ENCODE data around the gene CYB561A3. TPM values are rescaled to one million over a fixed set of nuclear protein-coding genes. Genes with fewer than 3 reads are reported as not detected.

Gene CYB561A3
- total RNA-seq (2021) (42.1 and 54.7 TPM in 2 replicates), Bru-seq, nascent RNA (percentile 74 among the genes with signal in this experiment), BruChase-seq, experiment 1, labeled RNA remaining after a 2-hour chase (percentile 78 among the genes with signal in this experiment), BruChase-seq, experiment 2, labeled RNA remaining after a 6-hour chase (percentile 86 among the genes with signal in this experiment)
- long read RNA-seq, transcript CYB561A3-201 (7 exons, 3,061 nt): major isoform, 26 of 51 reads
- long read RNA-seq, partial matches to known transcripts: 2 of 51 reads
- long read RNA-seq, other reads (novel, unspliced or antisense): 19 of 51 reads

DNA sequence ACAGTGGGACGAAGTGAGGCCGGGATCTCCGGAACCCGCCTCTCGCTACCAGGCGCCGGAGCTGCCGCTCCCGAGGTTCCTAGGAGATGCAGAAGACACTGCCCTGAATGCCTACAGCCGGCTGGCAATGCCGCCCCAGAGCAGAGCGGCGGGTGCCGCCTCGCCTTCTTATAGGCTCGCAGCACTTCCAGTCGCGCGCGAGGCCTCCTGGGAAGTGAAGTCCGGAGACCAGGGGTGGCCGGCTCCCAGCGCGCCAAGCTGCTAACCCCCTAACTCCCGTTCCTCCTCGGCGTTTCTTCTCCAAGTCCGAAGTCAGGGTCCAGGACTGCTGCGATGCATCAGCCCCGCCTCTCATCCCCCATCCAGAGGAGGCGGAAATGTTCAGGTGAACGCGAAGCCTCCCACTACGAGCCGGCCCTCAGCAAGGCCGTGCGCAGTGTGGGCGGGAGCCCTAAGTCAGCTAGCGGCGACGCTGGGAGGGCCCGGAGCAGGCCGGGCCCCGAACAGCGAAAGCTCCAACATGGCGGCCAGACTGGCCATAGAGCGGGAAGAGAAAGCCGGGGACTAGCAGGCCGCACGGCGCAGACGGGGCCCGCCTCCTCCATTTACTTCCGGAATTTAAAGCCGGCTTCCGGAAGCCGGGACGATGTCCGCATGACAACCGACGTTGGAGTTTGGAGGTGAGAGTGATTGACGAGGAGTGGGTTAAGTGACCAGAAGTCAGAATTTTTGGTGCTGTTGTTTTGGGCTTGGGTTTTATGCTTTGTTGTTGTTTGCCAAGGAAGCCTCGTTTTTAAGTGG, at the start of gene CYB561A3, which contains the start of gene TMEM138:
Gene CYB561A3, minus strand, starts transcription at position 142 of the 801 bp plus-strand sequence. CDS start 5,169 bp downstream, outside the sequence.
Gene TMEM138, plus strand, starts transcription at position 634 of the 801 bp plus-strand sequence. CDS start 2,017 bp downstream, outside the sequence.
- Histone ChIP-seq H3K27me3 (replicated peaks; ENCODE audit: insufficient read depth, low read depth, low read length, poor library complexity) (no peaks in the 10 kb centered on the region), H3K9me3 (ENCODE audit: low read depth, low read length, poor library complexity, severe bottlenecking) (no peaks in the 10 kb centered on the region), H3K27ac (ENCODE audit: low read depth, low read length, poor library complexity, severe bottlenecking) (peak within 1 kb of the TSS; percentile 99), H3K4me1 (ENCODE audit: insufficient read depth, low read length, poor library complexity, severe bottlenecking) (peaks cover 15% of the 10 kb centered on the region), H3K4me3 (ENCODE audit: low read depth, low read length, poor library complexity, severe bottlenecking) (peak within 1 kb of the TSS; percentile 72), H3K36me3 (ENCODE audit: insufficient read depth, low read length, poor library complexity, severe bottlenecking) (peaks cover 32% of the 10 kb centered on the region)
- peak; percentile 98 for DNase-seq (ENCODE audit: low spot score)
- TF ChIP-seq EZH2 (IDR thresholded peaks at IDR 0.05; ENCODE audit: borderline replicate concordance, low read depth, low read length, poor library complexity, severe bottlenecking): no peak
- TF ChIP-seq, protein P1, sequence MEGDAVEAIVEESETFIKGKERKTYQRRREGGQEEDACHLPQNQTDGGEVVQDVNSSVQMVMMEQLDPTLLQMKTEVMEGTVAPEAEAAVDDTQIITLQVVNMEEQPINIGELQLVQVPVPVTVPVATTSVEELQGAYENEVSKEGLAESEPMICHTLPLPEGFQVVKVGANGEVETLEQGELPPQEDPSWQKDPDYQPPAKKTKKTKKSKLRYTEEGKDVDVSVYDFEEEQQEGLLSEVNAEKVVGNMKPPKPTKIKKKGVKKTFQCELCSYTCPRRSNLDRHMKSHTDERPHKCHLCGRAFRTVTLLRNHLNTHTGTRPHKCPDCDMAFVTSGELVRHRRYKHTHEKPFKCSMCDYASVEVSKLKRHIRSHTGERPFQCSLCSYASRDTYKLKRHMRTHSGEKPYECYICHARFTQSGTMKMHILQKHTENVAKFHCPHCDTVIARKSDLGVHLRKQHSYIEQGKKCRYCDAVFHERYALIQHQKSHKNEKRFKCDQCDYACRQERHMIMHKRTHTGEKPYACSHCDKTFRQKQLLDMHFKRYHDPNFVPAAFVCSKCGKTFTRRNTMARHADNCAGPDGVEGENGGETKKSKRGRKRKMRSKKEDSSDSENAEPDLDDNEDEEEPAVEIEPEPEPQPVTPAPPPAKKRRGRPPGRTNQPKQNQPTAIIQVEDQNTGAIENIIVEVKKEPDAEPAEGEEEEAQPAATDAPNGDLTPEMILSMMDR (conservative IDR thresholded peaks at IDR 0.05; ENCODE audit: low read depth, low read length): no peak
- CTCF ChIA-PET: interaction anchor here (0.8 to 2.0 kb wide), 3 partner anchors 16 to 30 kb away, joined by 3 to 12 read pairs (median 3); partner anchors contain the start of gene TMEM216
- no TSS peak for BruUV-seq (replicated peaks)
- intact Hi-C loops (cut with micrococcal nuclease; ENCODE audit: unreplicated experiment): loop anchor here (2.0 kb wide), 1 partner anchor 17 kb away; no protein-coding TSS in a partner anchor
- POLR2A ChIA-PET (ENCODE audit: low non-redundant PET): interaction anchor here (0.5 to 1.4 kb wide), 9 partner anchors 12 to 368 kb away, joined by 3 to 8 read pairs (median 5); partner anchors contain the start of genes DDB1, TKFC and TMEM216

DNA sequence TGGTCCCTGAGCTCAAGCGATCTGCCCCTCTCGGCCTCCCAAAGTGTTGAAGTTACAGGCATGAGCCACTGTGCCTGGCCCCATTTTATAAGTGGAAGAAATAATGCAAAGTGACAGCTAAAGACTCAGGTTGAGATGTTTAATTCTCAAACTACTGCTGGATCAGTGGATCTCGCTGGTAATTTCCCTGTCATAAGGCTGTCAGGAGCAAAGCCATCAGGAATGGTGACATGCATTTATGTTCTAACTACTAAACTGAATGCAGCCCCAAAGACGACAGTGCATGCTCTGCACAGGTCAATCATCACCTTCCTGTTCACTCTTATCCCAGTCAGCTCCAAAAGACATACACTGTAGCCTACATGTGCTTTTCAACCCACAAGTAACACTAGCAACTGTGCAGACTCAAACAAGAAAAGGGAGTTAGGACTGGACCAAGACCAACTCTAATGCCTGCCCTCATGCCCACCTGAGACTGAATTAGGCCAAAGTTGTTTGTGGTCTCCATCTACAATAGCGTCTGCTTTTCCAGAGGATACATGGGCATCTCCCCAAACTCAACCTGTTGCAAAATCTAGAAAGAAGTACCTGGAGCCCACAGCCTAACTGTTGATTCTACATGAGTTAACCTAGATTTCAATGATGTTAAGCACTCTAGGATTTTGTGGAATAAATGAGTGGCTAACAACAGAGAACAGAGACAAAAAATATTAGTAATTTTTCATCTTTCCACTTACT, 45.5 kb upstream of the CYB561A3 start:
- Histone ChIP-seq H3K27ac (ENCODE audit: low read depth, low read length, poor library complexity, severe bottlenecking) (no peak overlapping the region), H3K4me1 (ENCODE audit: insufficient read depth, low read length, poor library complexity, severe bottlenecking) (no peaks in the 10 kb centered on the region), H3K9me3 (ENCODE audit: low read depth, low read length, poor library complexity, severe bottlenecking) (no peaks in the 10 kb centered on the region), H3K36me3 (ENCODE audit: insufficient read depth, low read length, poor library complexity, severe bottlenecking) (peaks cover 96% of the 10 kb centered on the region), H3K27me3 (replicated peaks; ENCODE audit: insufficient read depth, low read depth, low read length, poor library complexity) (no peaks in the 10 kb centered on the region), H3K4me3 (ENCODE audit: low read depth, low read length, poor library complexity, severe bottlenecking) (no peak overlapping the region)
- ChIA-PET CTCF (no interaction called here), POLR2A (ENCODE audit: low non-redundant PET) (no interaction called here)
- intact Hi-C loops (cut with micrococcal nuclease; ENCODE audit: unreplicated experiment): no loop called here
- no peak for TF ChIP-seq EZH2 (IDR thresholded peaks at IDR 0.05; ENCODE audit: borderline replicate concordance, low read depth, low read length, poor library complexity, severe bottlenecking)
- TF ChIP-seq, protein P1 (conservative IDR thresholded peaks at IDR 0.05; ENCODE audit: low read depth, low read length): no peak
- BruUV-seq (replicated peaks): no TSS peak
- DNase-seq (ENCODE audit: low spot score): no peak

DNA sequence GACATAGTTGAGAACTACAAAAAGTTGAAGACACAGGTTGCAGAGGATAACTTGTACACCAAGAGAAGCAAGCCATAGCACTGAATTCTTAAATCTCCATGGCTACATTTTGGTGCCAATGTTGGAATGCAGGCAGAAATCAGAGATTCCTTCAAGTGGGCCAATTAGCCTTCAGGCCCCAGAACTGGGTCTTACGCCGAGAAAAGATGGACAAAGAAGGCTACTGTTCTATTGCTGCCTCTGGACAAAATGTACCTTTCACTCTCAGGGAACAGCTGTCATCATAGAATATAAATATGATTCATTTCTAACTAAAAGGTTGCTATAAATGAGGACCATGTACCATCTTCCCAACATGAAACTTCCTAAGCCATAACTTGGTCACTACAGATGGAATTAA, 44.4 kb upstream of the CYB561A3 start:
- TF ChIP-seq, protein P1 (conservative IDR thresholded peaks at IDR 0.05; ENCODE audit: low read depth, low read length): no peak
- TF ChIP-seq EZH2 (IDR thresholded peaks at IDR 0.05; ENCODE audit: borderline replicate concordance, low read depth, low read length, poor library complexity, severe bottlenecking): no peak
- no TSS peak for BruUV-seq (replicated peaks)
- Histone ChIP-seq H3K4me3 (ENCODE audit: low read depth, low read length, poor library complexity, severe bottlenecking) (no peak overlapping the region), H3K4me1 (ENCODE audit: insufficient read depth, low read length, poor library complexity, severe bottlenecking) (no peaks in the 10 kb centered on the region), H3K9me3 (ENCODE audit: low read depth, low read length, poor library complexity, severe bottlenecking) (no peaks in the 10 kb centered on the region), H3K27ac (ENCODE audit: low read depth, low read length, poor library complexity, severe bottlenecking) (no peak overlapping the region), H3K27me3 (replicated peaks; ENCODE audit: insufficient read depth, low read depth, low read length, poor library complexity) (no peaks in the 10 kb centered on the region), H3K36me3 (ENCODE audit: insufficient read depth, low read length, poor library complexity, severe bottlenecking) (peaks cover 90% of the 10 kb centered on the region)
- DNase-seq (ENCODE audit: low spot score): no peak
- ChIA-PET POLR2A (ENCODE audit: low non-redundant PET) (no interaction called here), CTCF (no interaction called here)
- intact Hi-C loops (cut with micrococcal nuclease; ENCODE audit: unreplicated experiment): no loop called here

All from A673 (cell line).